ENCODE measurements around the gene TRAPPC13.

The TRAPPC13 gene

GRCh38 chr5:65682148-65682547 is 57.3 kb downstream of the TRAPPC13 start:
- DNase-seq, result no peak

- DNase-seq, result no peak
Observed at GRCh38 chr5:65693121-65693520, 68.3 kb downstream of the TRAPPC13 start.

DNA sequence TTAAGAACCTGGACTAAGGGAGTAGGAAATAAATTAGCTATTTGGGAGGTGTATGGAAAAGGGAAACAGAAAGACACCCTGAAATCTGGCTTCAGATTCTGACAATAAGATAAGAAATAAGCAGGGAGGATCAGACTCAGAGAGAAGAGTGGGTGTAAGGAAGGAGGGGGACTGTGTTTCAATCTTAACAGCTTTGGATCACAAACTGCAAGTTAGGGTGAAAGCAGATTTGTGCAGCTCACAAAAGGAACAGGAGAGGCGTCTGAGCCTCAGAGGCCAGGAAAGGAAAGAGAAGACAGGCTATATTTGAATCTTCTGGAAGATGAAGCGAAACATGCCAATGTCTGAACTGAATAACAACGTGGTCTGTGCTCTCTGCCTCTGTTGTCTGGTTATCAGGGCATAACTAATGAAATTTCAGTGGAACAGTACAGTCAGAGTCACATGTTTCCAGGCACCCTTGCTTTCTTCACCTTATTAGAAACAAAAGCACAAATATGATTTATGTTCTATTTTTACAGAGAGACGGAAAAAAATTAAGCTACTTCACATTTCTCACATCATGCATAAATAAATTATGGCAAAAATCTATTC is 70.4 kb downstream of the TRAPPC13 start:
- no peak for DNase-seq

GRCh38 chr5:65695896-65696295 is 71.1 kb downstream of the TRAPPC13 start:
- DNase-seq, result no peak

DNA sequence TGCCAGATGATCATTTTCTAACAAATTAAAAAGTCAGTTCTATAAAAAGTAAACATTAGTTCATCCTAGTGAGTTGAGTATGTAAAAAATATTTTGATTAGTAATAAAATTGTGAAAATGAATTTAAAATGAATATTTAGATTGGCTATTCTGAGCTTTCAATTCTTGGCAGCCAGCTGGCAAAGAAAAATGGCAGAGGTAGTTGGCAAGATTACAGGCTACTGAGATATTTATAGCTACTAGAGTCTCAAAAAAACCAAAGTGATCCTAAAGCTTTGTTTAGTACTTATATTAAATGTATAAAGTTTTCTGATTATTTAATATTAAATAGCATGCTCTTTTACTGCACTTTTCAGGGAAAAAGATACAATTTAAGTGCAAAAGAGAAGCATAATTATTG is 72.1 kb downstream of the TRAPPC13 start:
- no peak for DNase-seq

GRCh38 chr5:65699338-65699737 is 74.5 kb downstream of the TRAPPC13 start:
- no peak for DNase-seq

DNA sequence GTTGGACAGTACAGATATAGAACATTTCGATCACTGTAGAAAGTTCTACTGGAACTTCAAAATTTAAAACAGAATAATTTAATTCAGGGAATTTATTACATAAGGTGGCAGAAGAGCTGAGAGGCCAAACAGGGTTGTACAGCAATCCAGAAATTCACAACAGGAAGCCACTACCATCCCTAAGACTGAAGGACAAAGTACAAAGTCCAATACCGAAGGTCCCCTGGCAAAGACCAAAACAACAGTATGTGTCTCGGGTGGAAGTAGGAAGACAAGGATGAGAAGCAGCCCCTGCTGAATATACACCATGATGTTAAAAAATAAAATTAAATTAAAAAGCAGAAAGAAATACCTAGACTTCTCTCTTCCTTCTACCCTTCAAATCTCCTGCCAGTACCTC is 77.2 kb downstream of the TRAPPC13 start:
- no peak for DNase-seq

- no peak for DNase-seq
Observed at GRCh38 chr5:65704621-65705239, 79.9 kb downstream of the TRAPPC13 start.

- DNase-seq, result no peak
Observed at GRCh38 chr5:65707663-65708062, 82.8 kb downstream of the TRAPPC13 start.

DNA sequence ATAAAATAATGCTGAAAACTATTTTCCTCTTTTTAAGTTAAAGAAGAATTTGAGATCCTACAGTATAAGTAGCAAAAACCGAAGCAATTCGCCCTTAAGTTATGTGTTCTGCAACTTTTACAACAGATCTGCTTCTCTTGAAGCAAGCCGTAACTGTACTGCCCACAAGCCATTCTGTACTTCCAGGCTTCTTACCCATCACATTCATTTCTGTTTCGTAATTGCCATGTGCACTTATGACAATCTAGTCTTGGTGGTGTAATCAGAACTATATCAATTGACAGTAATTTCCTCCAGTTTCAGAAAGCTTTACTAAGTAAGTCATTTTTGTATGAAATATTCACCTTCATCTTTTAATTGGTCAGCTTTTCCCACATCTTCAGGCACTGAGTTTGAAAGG is 83.3 kb downstream of the TRAPPC13 start:
- no peak for DNase-seq
